GM21825 (cell line): ENCODE data around the gene FEM1B.
A peak's percentile ranks its signal among the peaks of the same experiment; 100 is the strongest.

Experiments used
- ATAC-seq: cut with Tn5 transposase; IDR thresholded peaks from one replicate; pipeline ENCODE4 v1.9.1; 2021; ENCODE audit warnings: mild to moderate bottlenecking, moderate library complexity; ENCODE audit not compliant: unreplicated experiment

The FEM1B gene

GRCh38 chr15:68258692-68259091 is 18.9 kb upstream of the FEM1B start:
- no peak for ATAC-seq

- no peak for ATAC-seq
Measured at GRCh38 chr15:68259883-68260282, 17.7 kb upstream of the FEM1B start.

- no peak for ATAC-seq
Measured at GRCh38 chr15:68261241-68261640, 16.3 kb upstream of the FEM1B start.

GRCh38 chr15:68261980-68262379 is 15.6 kb upstream of the FEM1B start:
- ATAC-seq = no peak

- no peak for ATAC-seq
Measured at GRCh38 chr15:68262514-68263356, 14.8 kb upstream of the FEM1B start.

GRCh38 chr15:68264282-68264681 is 13.3 kb upstream of the FEM1B start:
- ATAC-seq = no peak

GRCh38 chr15:68265081-68265480 is 12.5 kb upstream of the FEM1B start:
- ATAC-seq = no peak

- no peak for ATAC-seq
Measured at GRCh38 chr15:68265674-68266073, 11.9 kb upstream of the FEM1B start.

- no peak for ATAC-seq
Measured at GRCh38 chr15:68268405-68268804, 9.1 kb upstream of the FEM1B start.

- ATAC-seq = no peak
Measured at GRCh38 chr15:68271854-68272471, 5.6 kb upstream of the FEM1B start.

- ATAC-seq = no peak
Measured at GRCh38 chr15:68272721-68273271, 4.7 kb upstream of the FEM1B start.

GRCh38 chr15:68274201-68274848 is 3.2 kb upstream of the FEM1B start:
- ATAC-seq = no peak

GRCh38 chr15:68275165-68275746 is 2.3 kb upstream of the FEM1B start:
- ATAC-seq = no peak

GRCh38 chr15:68276668-68277067 is 877 bp upstream of the FEM1B start:
- no peak for ATAC-seq

GRCh38 chr15:68277131-68277602 is 378 bp upstream of the FEM1B start:
- ATAC-seq = no peak

- peak; percentile 39 for ATAC-seq
Measured at GRCh38 chr15:68278345-68278594, 725 bp downstream of the FEM1B start.

GRCh38 chr15:68278595-68279405 is 1.3 kb downstream of the FEM1B start:
- peak; percentile 2 for ATAC-seq

- ATAC-seq = no peak
Measured at GRCh38 chr15:68279779-68280753, 2.5 kb downstream of the FEM1B start.

- no peak for ATAC-seq
Measured at GRCh38 chr15:68281008-68281407, 3.5 kb downstream of the FEM1B start.
